HG03108 (cell line): Measurements from ENCODE around the gene UBE2Q1.

Experiments
- ATAC-seq: cut with Tn5 transposase; IDR thresholded peaks from one replicate; pipeline ENCODE4 v1.9.1; 2021; ENCODE audit warnings: moderate library complexity; ENCODE audit not compliant: unreplicated experiment

Gene UBE2Q1

GRCh38 chr1:154577346-154578057 is 19.0 kb upstream of the UBE2Q1 start:
- no peak for ATAC-seq

- no peak for ATAC-seq
Measured at GRCh38 chr1:154575951-154576566, 17.6 kb upstream of the UBE2Q1 start.

- no peak for ATAC-seq
Measured at GRCh38 chr1:154575147-154575927, 16.9 kb upstream of the UBE2Q1 start.

- no peak for ATAC-seq
Measured at GRCh38 chr1:154574716-154575115, 16.3 kb upstream of the UBE2Q1 start.

- no peak for ATAC-seq
Measured at GRCh38 chr1:154573168-154573510, 14.7 kb upstream of the UBE2Q1 start.

- ATAC-seq = no peak
Measured at GRCh38 chr1:154572468-154573167, 14.2 kb upstream of the UBE2Q1 start.

- no peak for ATAC-seq
Measured at GRCh38 chr1:154571964-154572288, 13.5 kb upstream of the UBE2Q1 start.

- ATAC-seq = no peak
Measured at GRCh38 chr1:154571244-154571963, 12.9 kb upstream of the UBE2Q1 start.

GRCh38 chr1:154568157-154568815 is 9.8 kb upstream of the UBE2Q1 start:
- ATAC-seq = no peak

GRCh38 chr1:154567386-154568156 is 9.1 kb upstream of the UBE2Q1 start, which contains the start of gene CHRNB2:
TSS of gene CHRNB2 (plus strand) at chr1:154567778. CDS start at chr1:154568045, 267 bp downstream.
- ATAC-seq = peak; percentile 64

GRCh38 chr1:154565876-154566275 is 7.4 kb upstream of the UBE2Q1 start:
- ATAC-seq = no peak

GRCh38 chr1:154559466-154560044 is 1.1 kb upstream of the UBE2Q1 start:
- peak; percentile 37 for ATAC-seq

GRCh38 chr1:154558720-154559465 is 431 bp upstream of the UBE2Q1 start:
- peak; percentile 81 for ATAC-seq

GRCh38 chr1:154557248-154557938 is 1.1 kb downstream of the UBE2Q1 start:
- ATAC-seq = no peak

GRCh38 chr1:154556422-154556821 is 2.0 kb downstream of the UBE2Q1 start:
- no peak for ATAC-seq

- no peak for ATAC-seq
Measured at GRCh38 chr1:154553056-154554030, 5.1 kb downstream of the UBE2Q1 start.

- no peak for ATAC-seq
Measured at GRCh38 chr1:154552036-154552435, 6.4 kb downstream of the UBE2Q1 start.
